MM.1S (cell line): Measurements from ENCODE around the gene ZNF146.
"Not testable (repeated sequence)": the region's sequence is repeated elsewhere in the genome, so short reads cannot be mapped to it uniquely, and the experiment has no call there.

Source experiments
- DNase-seq: peaks from one replicate; pipeline ENCODE4 v3.0.0-alpha.2; 2015
- H2AFZ ChIP-seq: fragments of 300-600 bp; sonication (generic); 2 replicates; pipeline ENCODE4 v1.6.0; 2016; ENCODE audit warnings: antibody characterized with exemption, low read length
- H3F3A ChIP-seq: fragments of 300-600 bp; sonication (generic); 2 replicates; pipeline ENCODE4 v1.6.1; 2016; ENCODE audit warnings: mild to moderate bottlenecking, antibody characterized with exemption, low read length, moderate library complexity, mixed read lengths; ENCODE audit not compliant: insufficient read depth
- H3K27ac ChIP-seq: fragments of 300-600 bp; sonication (generic); 2 replicates; pipeline ENCODE4 v1.5.1; 2016; ENCODE audit warnings: mild to moderate bottlenecking, low read length
- H3K27me3 ChIP-seq: fragments of 300-600 bp; sonication (generic); replicated peaks from 2 replicates; pipeline ENCODE4 v1.6.0; 2016; ENCODE audit warnings: low read length; ENCODE audit not compliant: insufficient read depth
- H3K36me3 ChIP-seq: fragments of 300-600 bp; sonication (generic); replicated peaks from 2 replicates; pipeline ENCODE4 v1.6.1; 2016; ENCODE audit warnings: mild to moderate bottlenecking, low read length, mixed read lengths; ENCODE audit not compliant: insufficient read depth
- H3K4me1 ChIP-seq: fragments of 300-600 bp; sonication (generic); 2 replicates; pipeline ENCODE4 v1.6.1; 2016; ENCODE audit warnings: low read length, mixed read lengths
- H3K4me2 ChIP-seq: fragments of 300-600 bp; sonication (generic); 2 replicates; pipeline ENCODE4 v1.6.0; 2016; ENCODE audit warnings: low read depth, low read length
- H3K4me3 ChIP-seq: fragments of 300-600 bp; sonication (generic); 2 replicates; pipeline ENCODE4 v1.5.1; 2016; ENCODE audit warnings: low read length, mixed read lengths
- H3K79me2 ChIP-seq: fragments of 300-600 bp; sonication (generic); 2 replicates; pipeline ENCODE4 v1.6.1; 2016; ENCODE audit warnings: mixed run types, low read length, mixed read lengths
- H3K9ac ChIP-seq: fragments of 300-600 bp; sonication (generic); 2 replicates; pipeline ENCODE4 v1.6.1; 2016; ENCODE audit warnings: low read length, mixed read lengths
- H3K9me2 ChIP-seq: fragments of 300-600 bp; sonication (generic); replicated peaks from 2 replicates; pipeline ENCODE4 v1.6.1; 2016; ENCODE audit warnings: mild to moderate bottlenecking, low read length, mixed read lengths; ENCODE audit not compliant: insufficient read depth
- H3K9me3 ChIP-seq: fragments of 300-600 bp; sonication (generic); replicated peaks from 2 replicates; pipeline ENCODE4 v1.6.1; 2016; ENCODE audit warnings: mild to moderate bottlenecking, low read length, mixed read lengths; ENCODE audit not compliant: insufficient read depth
- H4K20me1 ChIP-seq: fragments of 300-600 bp; sonication (generic); 2 replicates; pipeline ENCODE4 v1.6.1; 2016; ENCODE audit warnings: mild to moderate bottlenecking, low read length, moderate library complexity, mixed read lengths; ENCODE audit not compliant: insufficient read depth
- EZH2 ChIP-seq: fragments of 300-600 bp; sonication (generic); optimal IDR thresholded peaks from 2 replicates; pipeline ENCODE3; 2017; ENCODE audit warnings: low read depth, mild to moderate bottlenecking, antibody characterized with exemption, low read length, mixed read lengths
- EZH2phosphoT487 ChIP-seq: fragments of 300-600 bp; sonication (generic); IDR thresholded peaks from 2 replicates; pipeline ENCODE4 v1.6.1; 2018; ENCODE audit warnings: antibody characterized with exemption, low read length
- TF ChIP-seq, protein P1 (sequence below): fragments of 300-600 bp; sonication (generic); IDR thresholded peaks from 2 replicates; pipeline ENCODE4 v1.5.1; 2016; ENCODE audit warnings: antibody characterized with exemption, low read length, mixed read lengths

Gene ZNF146

DNA sequence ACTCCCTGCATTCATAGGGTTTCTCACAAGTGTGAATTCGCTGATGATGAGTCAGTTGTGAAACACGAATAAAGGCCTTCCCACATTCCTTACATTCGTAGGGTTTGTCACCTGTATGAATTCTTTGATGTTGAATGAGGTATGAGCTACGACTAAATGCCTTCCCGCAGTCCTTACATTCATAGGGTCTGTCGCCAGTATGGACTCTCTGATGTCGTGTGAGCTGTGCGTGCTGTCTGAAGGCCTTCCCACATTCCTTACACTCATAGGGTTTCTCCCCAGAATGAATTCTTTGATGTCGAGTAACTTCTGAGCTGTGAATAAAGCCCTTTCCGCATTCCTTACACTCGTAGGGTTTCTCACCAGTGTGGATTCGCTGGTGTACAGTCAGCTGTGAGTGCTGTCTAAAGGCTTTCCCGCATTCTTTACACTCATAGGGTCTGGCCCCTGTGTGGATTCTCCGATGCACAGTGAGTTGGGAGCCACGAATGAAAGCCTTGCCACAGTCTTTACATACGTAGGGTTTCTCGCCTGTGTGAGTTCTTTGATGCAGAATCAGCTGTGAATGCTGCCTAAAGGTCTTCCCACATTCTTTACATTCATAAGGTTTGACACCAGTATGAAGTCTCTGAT is 32.2 kb upstream of the ZNF146 start:
- H3K27ac ChIP-seq: no peak overlapping the region
- H4K20me1 ChIP-seq: no peaks in the 10 kb centered on the region
- no peak overlapping the region for H2AFZ ChIP-seq
- H3K4me1 ChIP-seq: no peaks in the 10 kb centered on the region
- no peak overlapping the region for H3K9ac ChIP-seq
- DNase-seq: no peak
- H3K9me3 ChIP-seq: no peaks in the 10 kb centered on the region
- no peaks in the 10 kb centered on the region for H3K9me2 ChIP-seq
- H3F3A ChIP-seq: no peaks in the 10 kb centered on the region
- H3K36me3 ChIP-seq: no peaks in the 10 kb centered on the region
- H3K27me3 ChIP-seq: no peaks in the 10 kb centered on the region
- TF ChIP-seq EZH2: no peak
- TF ChIP-seq, protein P1, sequence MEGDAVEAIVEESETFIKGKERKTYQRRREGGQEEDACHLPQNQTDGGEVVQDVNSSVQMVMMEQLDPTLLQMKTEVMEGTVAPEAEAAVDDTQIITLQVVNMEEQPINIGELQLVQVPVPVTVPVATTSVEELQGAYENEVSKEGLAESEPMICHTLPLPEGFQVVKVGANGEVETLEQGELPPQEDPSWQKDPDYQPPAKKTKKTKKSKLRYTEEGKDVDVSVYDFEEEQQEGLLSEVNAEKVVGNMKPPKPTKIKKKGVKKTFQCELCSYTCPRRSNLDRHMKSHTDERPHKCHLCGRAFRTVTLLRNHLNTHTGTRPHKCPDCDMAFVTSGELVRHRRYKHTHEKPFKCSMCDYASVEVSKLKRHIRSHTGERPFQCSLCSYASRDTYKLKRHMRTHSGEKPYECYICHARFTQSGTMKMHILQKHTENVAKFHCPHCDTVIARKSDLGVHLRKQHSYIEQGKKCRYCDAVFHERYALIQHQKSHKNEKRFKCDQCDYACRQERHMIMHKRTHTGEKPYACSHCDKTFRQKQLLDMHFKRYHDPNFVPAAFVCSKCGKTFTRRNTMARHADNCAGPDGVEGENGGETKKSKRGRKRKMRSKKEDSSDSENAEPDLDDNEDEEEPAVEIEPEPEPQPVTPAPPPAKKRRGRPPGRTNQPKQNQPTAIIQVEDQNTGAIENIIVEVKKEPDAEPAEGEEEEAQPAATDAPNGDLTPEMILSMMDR: no peak
- TF ChIP-seq EZH2phosphoT487: no peak
- no peaks in the 10 kb centered on the region for H3K79me2 ChIP-seq
- H3K4me2 ChIP-seq: no peak overlapping the region
- H3K4me3 ChIP-seq: no peak overlapping the region

DNA sequence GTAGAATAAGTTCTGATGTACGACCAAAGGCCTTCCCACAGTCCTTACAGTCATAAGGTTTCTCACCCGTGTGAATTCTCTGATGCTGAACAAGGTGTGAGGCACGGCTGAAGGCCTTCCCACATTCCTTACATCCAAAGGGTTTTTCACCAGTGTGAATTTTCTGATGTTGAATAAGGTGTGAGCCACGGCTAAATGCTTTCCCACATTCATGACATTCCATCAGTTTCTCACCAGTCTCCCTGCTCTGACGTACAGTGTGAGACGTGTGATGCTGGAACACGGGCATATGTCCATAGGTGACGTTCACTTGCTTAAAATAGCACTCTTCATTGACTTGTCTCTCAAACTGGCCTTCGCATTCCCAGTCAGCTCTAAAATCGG is 31.7 kb upstream of the ZNF146 start:
- no peak for DNase-seq
- Histone ChIP-seq H3K27ac (no peak overlapping the region), H4K20me1 (no peaks in the 10 kb centered on the region), H3K27me3 (no peaks in the 10 kb centered on the region), H3K9ac (no peak overlapping the region), H3K9me2 (no peaks in the 10 kb centered on the region), H3F3A (no peaks in the 10 kb centered on the region), H2AFZ (no peak overlapping the region), H3K4me3 (no peak overlapping the region), H3K79me2 (no peaks in the 10 kb centered on the region), H3K4me1 (no peaks in the 10 kb centered on the region), H3K36me3 (no peaks in the 10 kb centered on the region), H3K4me2 (no peak overlapping the region), H3K9me3 (no peaks in the 10 kb centered on the region)
- TF ChIP-seq EZH2: no peak
- TF ChIP-seq EZH2phosphoT487: no peak
- TF ChIP-seq, protein P1: no peak

DNA sequence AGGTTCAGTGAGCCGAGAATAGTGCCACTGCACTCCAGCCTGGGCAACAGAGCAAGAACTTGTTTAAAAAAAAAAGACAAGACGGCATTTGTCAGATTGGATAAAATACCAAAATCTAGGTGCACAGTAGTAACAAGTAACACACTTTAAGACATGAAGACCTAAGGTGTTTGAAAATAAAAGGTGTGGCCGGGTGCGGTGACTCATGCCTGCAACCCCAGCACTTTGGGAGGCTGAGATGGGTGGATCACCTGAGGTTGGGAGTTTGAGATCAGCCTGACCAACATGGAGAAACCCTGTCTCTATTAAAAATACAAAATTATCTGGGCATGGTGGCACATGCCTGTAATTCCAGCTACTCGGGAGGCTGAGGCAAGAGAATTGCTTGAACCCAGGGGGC is 28.2 kb upstream of the ZNF146 start:
- not testable (repeated sequence) for H2AFZ ChIP-seq, H3K9me3 ChIP-seq, H3K9me2 ChIP-seq, H3K9ac ChIP-seq, DNase-seq, H3K36me3 ChIP-seq, H3K4me2 ChIP-seq, H3K27me3 ChIP-seq, H3K4me3 ChIP-seq, H3K4me1 ChIP-seq, H3K27ac ChIP-seq, H4K20me1 ChIP-seq, H3K79me2 ChIP-seq, H3F3A ChIP-seq

DNA sequence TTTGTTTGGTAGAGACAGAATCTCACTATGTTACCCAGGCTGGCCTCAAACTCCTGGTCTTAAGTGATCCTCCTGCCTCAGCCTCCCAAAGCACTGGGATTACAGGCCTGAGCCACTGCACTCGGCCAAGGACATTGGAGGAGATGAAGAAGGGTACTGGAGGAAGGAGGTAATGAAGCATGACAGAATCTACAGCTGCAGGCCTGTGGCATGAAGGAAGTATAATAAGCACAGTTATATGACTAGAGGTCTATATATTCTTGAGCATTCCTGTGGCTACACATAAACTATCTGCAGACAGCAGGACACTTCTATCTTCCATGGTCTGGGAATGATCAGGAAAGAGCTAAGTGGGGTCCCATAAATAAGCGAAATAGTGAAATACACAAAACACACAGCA is 18.7 kb upstream of the ZNF146 start:
- no peak overlapping the region for H3K9ac ChIP-seq

More for the DNA sequence above, 18.7 kb upstream of the ZNF146 start:
- no peaks in the 10 kb centered on the region for H3K36me3 ChIP-seq
- H3K9me2 ChIP-seq: no peaks in the 10 kb centered on the region
- H3K4me2 ChIP-seq: no peak overlapping the region
- no peak overlapping the region for H2AFZ ChIP-seq
- H3K9me3 ChIP-seq: no peaks in the 10 kb centered on the region
- no peak for TF ChIP-seq EZH2
- TF ChIP-seq, protein P1: no peak
- TF ChIP-seq EZH2phosphoT487: no peak
- H3K79me2 ChIP-seq: no peaks in the 10 kb centered on the region
- no peak for DNase-seq
- H3K4me1 ChIP-seq: no peaks in the 10 kb centered on the region
- H3F3A ChIP-seq: no peaks in the 10 kb centered on the region
- no peak overlapping the region for H3K27ac ChIP-seq
- H4K20me1 ChIP-seq: no peaks in the 10 kb centered on the region
- no peaks in the 10 kb centered on the region for H3K27me3 ChIP-seq
- H3K4me3 ChIP-seq: no peak overlapping the region
